ENCODE results near the gene SUSD5. TPM values are rescaled to one million over a fixed set of nuclear protein-coding genes. Genes with fewer than 3 reads are reported as not detected.
A peak's percentile ranks its signal among the peaks of the same experiment; 100 is the strongest.

SUSD5 gene
- total and polyA plus RNA-seq, 3 donors from 2014 or later = 4.9 to 7.7 (median 5.6) TPM

- intact Hi-C loops (cut with DNase I; ENCODE audit: low total_unique reads) = no loop called here
- Histone ChIP-seq H3K27ac (no peak overlapping the region), H3K9me3 (no peaks in the 10 kb centered on the region), H3K36me3 (ENCODE audit: low read depth, missing control alignments) (no peaks in the 10 kb centered on the region), H3K27me3 (no peaks in the 10 kb centered on the region), H3K4me3 (no peak overlapping the region), H3K4me1 (no peaks in the 10 kb centered on the region)
- WGBS, 2 donors = 58 to 68% methylated on average over 3 of the region's 3 CpGs
- DNase-seq = no peak
- TF ChIP-seq CTCF (IDR thresholded peaks at IDR 0.05) = no peak
- no peak for TF ChIP-seq POLR2A (IDR thresholded peaks at IDR 0.05)
These were observed 98.7 kb downstream of the SUSD5 start for GRCh38 chr3:33119891-33120290.

GRCh38 chr3:33117461-33117860, 101.1 kb downstream of the SUSD5 start:
- intact Hi-C loops (cut with DNase I; ENCODE audit: low total_unique reads) = no loop called here
- 81 to 91% methylated on average over 3 of the region's 3 CpGs for WGBS, 2 donors
- no peak overlapping the region for H3K27ac ChIP-seq

GRCh38 chr3:33115024-33115768, 103.4 kb downstream of the SUSD5 start:
- 19 to 22% methylated on average over 13 of the region's 13 CpGs for WGBS, 2 donors

More at GRCh38 chr3:33117461-33117860, 101.1 kb downstream of the SUSD5 start:
- no peak for DNase-seq
- TF ChIP-seq POLR2A (IDR thresholded peaks at IDR 0.05) (no peak), CTCF (IDR thresholded peaks at IDR 0.05) (no peak)
- Histone ChIP-seq H3K4me1 (no peaks in the 10 kb centered on the region), H3K36me3 (ENCODE audit: low read depth, missing control alignments) (no peaks in the 10 kb centered on the region), H3K27me3 (no peaks in the 10 kb centered on the region), H3K4me3 (no peak overlapping the region), H3K9me3 (no peaks in the 10 kb centered on the region)

GRCh38 chr3:33114622-33115023, 104.0 kb downstream of the SUSD5 start:
- Histone ChIP-seq H3K4me1 (no peaks in the 10 kb centered on the region), H3K27ac (peak overlapping the region; percentile 84 to 97), H3K4me3 (peak overlapping the region; percentile 85 to 86), H3K9me3 (no peaks in the 10 kb centered on the region), H3K27me3 (no peaks in the 10 kb centered on the region), H3K36me3 (ENCODE audit: low read depth, missing control alignments) (no peaks in the 10 kb centered on the region)
- no peak for TF ChIP-seq POLR2A (IDR thresholded peaks at IDR 0.05)
- WGBS, 2 donors = 26 to 38% methylated on average over 10 to 14 of the region's 14 CpGs
- DNase-seq = no peak
- intact Hi-C loops (cut with DNase I; ENCODE audit: low total_unique reads) = no loop called here

More at GRCh38 chr3:33115024-33115768, 103.4 kb downstream of the SUSD5 start:
- Histone ChIP-seq H3K27me3 (no peaks in the 10 kb centered on the region), H3K4me1 (no peaks in the 10 kb centered on the region), H3K36me3 (ENCODE audit: low read depth, missing control alignments) (no peaks in the 10 kb centered on the region), H3K4me3 (peak overlapping the region; percentile 85 to 86), H3K27ac (peak overlapping the region; percentile 84 to 97), H3K9me3 (no peaks in the 10 kb centered on the region)
- intact Hi-C loops (cut with DNase I; ENCODE audit: low total_unique reads) = no loop called here
- no peak for TF ChIP-seq POLR2A (IDR thresholded peaks at IDR 0.05)
- no peak for TF ChIP-seq CTCF (IDR thresholded peaks at IDR 0.05)
- peak; percentile 90 for DNase-seq

GRCh38 chr3:33113772-33114621, 104.6 kb downstream of the SUSD5 start, which contains the start of gene CRTAP:
Gene CRTAP (plus strand): TSS chr3:33114014. CDS start chr3:33114078, 64 bp downstream.
- TF ChIP-seq CTCF (IDR thresholded peaks at IDR 0.05) (no peak), POLR2A (IDR thresholded peaks at IDR 0.05) (no peak)
- DNase-seq = peak; percentile 96
- Histone ChIP-seq H3K27me3 (no peaks in the 10 kb centered on the region), H3K27ac (peak within 1 kb of the TSS; percentile 84 to 97), H3K9me3 (no peaks in the 10 kb centered on the region), H3K4me3 (peak within 1 kb of the TSS; percentile 85 to 86), H3K36me3 (ENCODE audit: low read depth, missing control alignments) (no peaks in the 10 kb centered on the region), H3K4me1 (no peaks in the 10 kb centered on the region)
- intact Hi-C loops (cut with DNase I; ENCODE audit: low total_unique reads) = no loop called here
- 0 to 1% methylated on average over 32 to 80 of the region's 98 CpGs for WGBS, 2 donors
